NT2/D1 (cell line): ENCODE data around the gene OVCH1.
A peak's percentile ranks its signal among the peaks of the same experiment; 100 is the strongest.

Experiments used
- DNase-seq: peaks from one replicate; pipeline ENCODE4 v3.0.0-alpha.2; 2011; ENCODE audit warnings: low read depth, low spot score
- H3K27me3 ChIP-seq: 2 replicates; pipeline ENCODE4 v1.6.0; 2011; ENCODE audit warnings: mild to moderate bottlenecking; ENCODE audit not compliant: insufficient read length, insufficient read depth
- H3K36me3 ChIP-seq: 2 replicates; pipeline ENCODE4 v1.6.1; 2011; ENCODE audit warnings: mild to moderate bottlenecking, low read length, mixed read lengths; ENCODE audit not compliant: insufficient read depth, insufficient read length
- H3K4me1 ChIP-seq: 2 replicates; pipeline ENCODE4 v1.5.1; 2011; ENCODE audit not compliant: insufficient read depth, insufficient read length
- H3K4me3 ChIP-seq: 2 replicates; pipeline ENCODE4 v1.5.1; 2011; ENCODE audit warnings: low read depth; ENCODE audit not compliant: insufficient read length
- H3K9ac ChIP-seq: 2 replicates; pipeline ENCODE4 v1.6.0; 2011; ENCODE audit warnings: low read depth; ENCODE audit not compliant: insufficient read length
- H3K9me3 ChIP-seq: 2 replicates; pipeline ENCODE4 v1.5.1; 2011; ENCODE audit warnings: mild to moderate bottlenecking, low read length; ENCODE audit not compliant: insufficient read depth
- SUZ12 ChIP-seq: IDR thresholded peaks from 2 replicates; pipeline ENCODE4 v1.6.1; 2011; ENCODE audit not compliant: insufficient read length, insufficient read depth; ENCODE audit errors: extremely low read depth
- YY1 ChIP-seq: IDR thresholded peaks from 2 replicates; pipeline ENCODE4 v1.6.1; 2011; ENCODE audit not compliant: insufficient read length, insufficient read depth
- ZNF274 ChIP-seq: IDR thresholded peaks from 2 replicates; pipeline ENCODE4 v1.6.1; 2011; ENCODE audit warnings: mild to moderate bottlenecking, low read depth, low read length

The OVCH1 gene

GRCh38 chr12:29519585-29520182, 22.2 kb upstream of the OVCH1 start:
- H3K9ac ChIP-seq: no peak overlapping the region
- H3K27me3 ChIP-seq: no peaks in the 10 kb centered on the region
- no peaks in the 10 kb centered on the region for H3K9me3 ChIP-seq
- H3K36me3 ChIP-seq: no peaks in the 10 kb centered on the region
- H3K4me3 ChIP-seq: no peak overlapping the region
- no peaks in the 10 kb centered on the region for H3K4me1 ChIP-seq
- TF ChIP-seq SUZ12: no peak
- TF ChIP-seq YY1: no peak
- no peak for TF ChIP-seq ZNF274
- DNase-seq: peak; percentile 63

GRCh38 chr12:29518407-29518806, 20.9 kb upstream of the OVCH1 start:
- Histone ChIP-seq H3K9ac (no peak overlapping the region), H3K36me3 (no peaks in the 10 kb centered on the region), H3K9me3 (no peaks in the 10 kb centered on the region), H3K27me3 (no peaks in the 10 kb centered on the region), H3K4me3 (no peak overlapping the region), H3K4me1 (no peaks in the 10 kb centered on the region)
- DNase-seq: no peak
- TF ChIP-seq SUZ12: no peak
- TF ChIP-seq ZNF274: no peak
- no peak for TF ChIP-seq YY1

GRCh38 chr12:29517264-29517663, 19.8 kb upstream of the OVCH1 start:
- no peak for DNase-seq
- Histone ChIP-seq H3K9ac (no peak overlapping the region), H3K4me1 (no peaks in the 10 kb centered on the region), H3K27me3 (no peaks in the 10 kb centered on the region), H3K9me3 (no peaks in the 10 kb centered on the region), H3K36me3 (no peaks in the 10 kb centered on the region), H3K4me3 (no peak overlapping the region)
- TF ChIP-seq YY1 (no peak), ZNF274 (no peak), SUZ12 (no peak)

- Histone ChIP-seq H3K4me1 (no peaks in the 10 kb centered on the region), H3K9ac (no peak overlapping the region), H3K4me3 (no peak overlapping the region), H3K36me3 (no peaks in the 10 kb centered on the region), H3K9me3 (no peaks in the 10 kb centered on the region), H3K27me3 (no peaks in the 10 kb centered on the region)
- DNase-seq: no peak
- TF ChIP-seq SUZ12 (no peak), ZNF274 (no peak), YY1 (no peak)
Observed at GRCh38 chr12:29516431-29516875, 19.0 kb upstream of the OVCH1 start.

GRCh38 chr12:29510591-29511185, 13.2 kb upstream of the OVCH1 start:
- no peak for DNase-seq
- H3K36me3 ChIP-seq: no peaks in the 10 kb centered on the region
- no peaks in the 10 kb centered on the region for H3K27me3 ChIP-seq
- no peak overlapping the region for H3K4me3 ChIP-seq
- H3K9me3 ChIP-seq: no peaks in the 10 kb centered on the region
- no peaks in the 10 kb centered on the region for H3K4me1 ChIP-seq
- no peak overlapping the region for H3K9ac ChIP-seq
- TF ChIP-seq ZNF274 (no peak), YY1 (no peak), SUZ12 (no peak)

GRCh38 chr12:29509503-29509902, 12.0 kb upstream of the OVCH1 start:
- H3K36me3 ChIP-seq: no peaks in the 10 kb centered on the region
- no peak overlapping the region for H3K4me3 ChIP-seq

GRCh38 chr12:29508949-29509348, 11.5 kb upstream of the OVCH1 start:
- Histone ChIP-seq H3K9me3 (no peaks in the 10 kb centered on the region), H3K36me3 (no peaks in the 10 kb centered on the region), H3K4me3 (no peak overlapping the region), H3K4me1 (no peaks in the 10 kb centered on the region), H3K9ac (no peak overlapping the region), H3K27me3 (no peaks in the 10 kb centered on the region)
- DNase-seq: no peak
- TF ChIP-seq YY1 (no peak), SUZ12 (no peak), ZNF274 (no peak)

More at GRCh38 chr12:29509503-29509902, 12.0 kb upstream of the OVCH1 start:
- no peaks in the 10 kb centered on the region for H3K27me3 ChIP-seq
- TF ChIP-seq YY1: no peak
- no peak for TF ChIP-seq ZNF274
- no peak for TF ChIP-seq SUZ12
- no peak for DNase-seq
- no peaks in the 10 kb centered on the region for H3K4me1 ChIP-seq
- H3K9me3 ChIP-seq: no peaks in the 10 kb centered on the region
- no peak overlapping the region for H3K9ac ChIP-seq
